H7 (cell line): Measurements from ENCODE around the gene PALM. TPM values are rescaled to one million over a fixed set of nuclear protein-coding genes. Genes with fewer than 3 reads are reported as not detected.
"Not testable (repeated sequence)": the region's sequence is repeated elsewhere in the genome, so short reads cannot be mapped to it uniquely, and the experiment has no call there.

Experiments
- DNase-seq: peaks from one replicate; pipeline ENCODE4 v3.0.0; 2012
- H3K27me3 ChIP-seq: 2 replicates; pipeline ENCODE4 v1.6.0; 2011; ENCODE audit warnings: mild to moderate bottlenecking, low read length; ENCODE audit not compliant: control insufficient read depth, insufficient read depth
- H3K36me3 ChIP-seq: replicated peaks from 2 replicates; pipeline ENCODE4 v1.5.1; 2011; ENCODE audit warnings: low read length; ENCODE audit not compliant: control insufficient read depth, insufficient read depth
- H3K4me3 ChIP-seq: 2 replicates; pipeline ENCODE4 v1.5.1; 2011; ENCODE audit warnings: low read depth, mild to moderate bottlenecking, control low read depth, low read length, moderate library complexity; ENCODE audit not compliant: insufficient read depth
- total RNA-seq: library from RNA; depleted of rRNA; stranded (reverse); fragments of >200 nt; shearing (Covaris generic); gene quantifications from 2 replicates; pipeline ENCODE4 v1.2.3, GENCODE V29; 2014

Gene PALM
- total RNA-seq, 1 experiment from 2014 or later = 28.7 TPM

DNA sequence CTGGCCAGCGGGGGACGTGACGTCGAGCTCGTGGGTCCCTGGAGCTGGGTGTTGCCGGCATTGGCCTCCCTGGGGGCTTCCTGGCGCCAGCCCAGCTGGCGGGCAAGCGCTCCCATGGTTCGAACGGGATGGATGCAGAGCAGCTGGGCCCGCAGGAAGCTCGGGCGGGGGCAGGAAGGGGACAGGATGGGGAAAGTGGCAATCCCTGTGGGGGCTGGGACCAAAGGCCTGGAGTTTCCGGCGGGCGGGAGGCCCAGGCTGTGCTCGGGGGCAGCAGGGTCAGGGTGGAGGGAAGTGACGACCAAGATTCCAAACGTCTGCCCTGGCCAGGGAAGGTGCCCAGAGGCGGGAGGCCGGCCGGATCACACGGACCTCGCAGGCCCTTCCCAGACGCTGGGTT is 19.3 kb downstream of the PALM start:
- H3K4me3 ChIP-seq = no peak overlapping the region
- H3K27me3 ChIP-seq = no peaks in the 10 kb centered on the region
- peak; percentile 63 for DNase-seq
- no peaks in the 10 kb centered on the region for H3K36me3 ChIP-seq

DNA sequence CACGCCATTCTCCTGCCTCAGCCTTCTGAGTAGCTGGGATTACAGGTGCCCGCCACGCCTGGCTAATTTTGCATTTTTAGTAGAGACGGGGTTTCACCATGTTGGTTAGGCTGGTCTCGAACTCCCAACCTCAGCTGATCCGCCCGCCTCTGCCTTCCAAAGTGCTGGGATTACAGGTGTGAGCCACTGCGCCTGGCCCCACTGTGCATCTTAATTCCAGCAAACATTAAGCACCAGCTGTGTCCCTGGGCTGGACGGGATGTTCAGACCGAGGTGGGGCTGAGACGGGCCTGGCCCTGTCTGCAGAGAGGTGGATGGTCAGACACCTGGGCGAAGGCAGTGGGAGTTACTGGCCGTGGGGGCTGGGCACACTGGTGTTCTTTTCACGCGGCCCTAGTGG is 20.8 kb downstream of the PALM start:
- peak; percentile 30 for DNase-seq
- not testable (repeated sequence) for H3K4me3 ChIP-seq, H3K27me3 ChIP-seq, H3K36me3 ChIP-seq

GRCh38 chr19:729965-730668 is 21.4 kb downstream of the PALM start:
- DNase-seq = peak; percentile 38
- Histone ChIP-seq H3K27me3 (no peaks in the 10 kb centered on the region), H3K36me3 (no peaks in the 10 kb centered on the region), H3K4me3 (no peak overlapping the region)

DNA sequence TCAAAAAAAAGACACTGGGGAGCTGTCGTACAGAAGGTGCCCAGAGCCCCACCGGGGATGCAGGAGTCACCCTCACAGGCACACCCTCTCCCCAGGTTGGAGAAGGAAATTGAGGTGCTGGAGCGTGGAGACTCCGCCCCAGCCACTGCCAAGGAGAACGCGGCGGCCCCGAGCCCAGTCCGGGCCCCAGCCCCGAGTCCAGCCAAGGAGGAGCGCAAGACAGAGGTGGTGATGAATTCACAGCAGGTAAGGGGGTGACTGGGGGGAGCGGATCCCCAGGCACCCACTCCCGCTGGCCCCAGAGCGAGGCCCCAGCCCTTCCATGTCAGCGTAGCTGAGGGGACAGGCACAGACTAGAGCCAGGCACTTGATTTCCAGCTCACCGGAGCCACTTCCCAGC is 22.3 kb downstream of the PALM start:
- H3K27me3 ChIP-seq = no peaks in the 10 kb centered on the region
- H3K4me3 ChIP-seq = no peak overlapping the region
- no peaks in the 10 kb centered on the region for H3K36me3 ChIP-seq
- DNase-seq = peak; percentile 36

- Histone ChIP-seq H3K4me3 (no peak overlapping the region), H3K36me3 (no peaks in the 10 kb centered on the region), H3K27me3 (no peaks in the 10 kb centered on the region)
- DNase-seq = peak; percentile 33
Observed at GRCh38 chr19:732148-733069, 23.7 kb downstream of the PALM start.

GRCh38 chr19:734716-735115 is 26.0 kb downstream of the PALM start:
- Histone ChIP-seq H3K4me3 (no peak overlapping the region), H3K36me3 (no peaks in the 10 kb centered on the region), H3K27me3 (no peaks in the 10 kb centered on the region)
- DNase-seq = no peak

- H3K27me3 ChIP-seq = no peaks in the 10 kb centered on the region
- DNase-seq = no peak
- no peak overlapping the region for H3K4me3 ChIP-seq
- H3K36me3 ChIP-seq = no peaks in the 10 kb centered on the region
Observed at GRCh38 chr19:736125-736524, 27.4 kb downstream of the PALM start.

GRCh38 chr19:737591-738093 is 28.9 kb downstream of the PALM start:
- H3K4me3 ChIP-seq = no peak overlapping the region
- no peaks in the 10 kb centered on the region for H3K36me3 ChIP-seq
- peak; percentile 99 for DNase-seq
- no peaks in the 10 kb centered on the region for H3K27me3 ChIP-seq

DNA sequence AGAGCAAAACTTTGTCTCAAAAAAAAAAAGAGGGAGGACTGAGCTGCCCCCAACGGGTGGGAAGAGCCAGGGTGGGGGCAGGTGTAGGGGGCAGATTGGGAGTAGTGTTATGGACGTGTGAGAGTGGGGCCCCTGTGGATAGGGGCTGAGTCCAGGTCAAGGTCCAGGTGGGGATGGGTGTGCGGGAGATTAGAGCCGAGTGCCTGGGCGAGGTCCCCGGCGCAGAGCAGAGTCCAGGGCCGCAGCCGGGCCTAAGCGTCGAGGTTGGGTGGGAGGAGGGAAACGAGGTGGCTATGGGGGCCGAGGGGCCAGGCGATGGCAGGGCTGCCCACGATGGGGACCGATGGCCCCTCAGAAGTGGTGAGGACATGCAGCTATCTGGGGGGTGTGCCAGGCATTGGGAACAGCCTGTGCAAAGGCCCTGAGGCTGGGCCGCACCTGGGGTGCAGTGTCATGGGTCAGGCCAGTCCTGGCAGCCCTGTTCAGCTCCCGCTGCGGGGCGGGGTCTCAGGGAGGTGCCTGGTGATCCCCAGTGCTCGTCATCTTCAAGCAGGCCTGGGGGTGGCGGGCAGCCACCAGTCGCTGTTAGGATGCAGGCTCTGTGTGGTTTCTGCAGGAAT is 29.9 kb downstream of the PALM start:
- no peaks in the 10 kb centered on the region for H3K27me3 ChIP-seq
- no peak overlapping the region for H3K4me3 ChIP-seq
- peak; percentile 68 for DNase-seq
- no peaks in the 10 kb centered on the region for H3K36me3 ChIP-seq

- Histone ChIP-seq H3K4me3 (no peak overlapping the region), H3K27me3 (no peaks in the 10 kb centered on the region), H3K36me3 (no peaks in the 10 kb centered on the region)
- peak; percentile 71 for DNase-seq
Observed at GRCh38 chr19:739998-740715, 31.4 kb downstream of the PALM start.

GRCh38 chr19:740816-741505 is 32.2 kb downstream of the PALM start:
- not testable (repeated sequence) for H3K27me3 ChIP-seq, H3K36me3 ChIP-seq, H3K4me3 ChIP-seq
- DNase-seq = peak; percentile 74

GRCh38 chr19:741506-742131 is 32.9 kb downstream of the PALM start:
- H3K4me3 ChIP-seq = no peak overlapping the region
- peak; percentile 97 for DNase-seq
- H3K27me3 ChIP-seq = no peaks in the 10 kb centered on the region

GRCh38 chr19:742540-743075 is 33.9 kb downstream of the PALM start:
- no peak for DNase-seq
- no peak overlapping the region for H3K4me3 ChIP-seq
- no peaks in the 10 kb centered on the region for H3K36me3 ChIP-seq
- no peaks in the 10 kb centered on the region for H3K27me3 ChIP-seq

More at GRCh38 chr19:741506-742131, 32.9 kb downstream of the PALM start:
- H3K36me3 ChIP-seq = no peaks in the 10 kb centered on the region
